Stimulated activated CD4-positive, alpha-beta T cell treated with anti-CD3 and anti-CD28 coated beads, Interleukin-4, amount 100 ng/mL, for 1 hour (primary cell): Measurements from ENCODE around the gene SLC38A10.

Source experiments
- DNase-seq: peaks from one replicate; pipeline ENCODE4 v3.0.0-alpha.2; 2020

Gene SLC38A10

GRCh38 chr17:81251709-81252301, 43.3 kb downstream of the SLC38A10 start:
- DNase-seq = no peak

DNA sequence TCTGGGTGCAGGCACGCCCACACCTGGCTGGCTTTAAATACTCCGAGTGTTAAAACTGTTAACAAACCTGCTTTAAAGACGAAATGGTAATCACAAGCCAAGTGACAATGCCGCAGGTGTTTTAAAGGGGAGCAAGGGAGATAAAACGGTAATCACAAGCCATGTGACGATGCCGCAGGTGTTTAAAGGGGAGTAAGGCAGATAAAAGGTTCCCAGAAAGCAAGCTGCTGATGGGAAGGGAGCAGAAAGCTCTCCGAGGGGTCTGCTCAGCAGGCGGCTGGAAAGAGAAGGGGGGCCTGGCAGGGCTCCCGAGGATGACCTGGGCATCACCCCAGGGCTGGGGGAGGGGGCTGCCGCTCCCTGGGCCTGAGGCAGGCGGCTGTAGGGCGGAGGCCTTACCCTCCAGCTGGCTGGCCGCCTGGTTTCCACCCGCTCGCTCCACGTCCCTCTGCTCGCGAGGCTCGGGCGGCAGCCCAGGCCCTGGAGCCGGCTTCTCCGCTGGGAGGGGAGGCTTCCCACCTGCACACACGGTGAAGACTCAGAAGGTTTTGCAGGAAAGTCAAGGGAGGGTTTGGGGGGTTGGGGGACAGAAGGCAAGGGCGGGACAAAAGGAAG, 43.9 kb downstream of the SLC38A10 start:
- no peak for DNase-seq

DNA sequence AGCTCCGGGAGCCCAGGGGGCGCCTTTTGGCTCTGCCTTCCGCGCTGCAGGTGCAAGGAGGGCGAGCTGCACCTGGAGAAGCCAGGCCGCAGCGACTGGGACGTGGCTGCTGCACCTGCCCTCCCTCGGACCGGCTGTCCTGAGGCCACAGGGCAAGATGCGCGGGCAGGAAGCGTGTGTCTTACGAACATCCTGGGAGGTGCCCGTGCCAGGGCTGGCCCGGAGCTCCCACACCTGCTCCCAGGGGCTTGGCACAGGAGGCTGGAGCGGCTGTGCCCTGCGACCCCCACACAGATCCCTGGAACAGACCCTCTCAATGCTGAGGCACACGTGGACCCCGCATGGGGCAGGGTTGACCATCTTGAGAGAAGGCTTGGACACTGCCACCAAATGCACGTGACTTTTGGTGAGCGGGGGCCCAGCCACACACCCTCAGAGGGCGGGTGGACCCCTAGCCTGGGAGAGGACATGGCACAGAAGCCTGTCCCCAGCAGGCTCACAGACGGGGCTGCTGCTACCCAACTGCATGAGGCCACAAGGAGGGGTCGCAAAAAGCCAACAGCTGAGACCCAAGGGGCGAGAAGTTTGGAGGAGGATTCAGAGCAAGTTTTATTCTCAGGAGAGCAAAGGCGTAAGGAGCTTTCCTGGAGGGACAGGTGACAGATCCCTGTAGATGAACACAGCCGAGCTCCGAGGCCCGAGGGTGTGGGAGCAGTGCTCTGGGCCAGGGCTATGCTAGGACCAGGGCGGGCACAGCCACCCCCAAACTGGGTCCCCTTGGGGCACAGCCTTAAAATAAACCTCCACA, 44.6 kb downstream of the SLC38A10 start:
- DNase-seq = no peak

DNA sequence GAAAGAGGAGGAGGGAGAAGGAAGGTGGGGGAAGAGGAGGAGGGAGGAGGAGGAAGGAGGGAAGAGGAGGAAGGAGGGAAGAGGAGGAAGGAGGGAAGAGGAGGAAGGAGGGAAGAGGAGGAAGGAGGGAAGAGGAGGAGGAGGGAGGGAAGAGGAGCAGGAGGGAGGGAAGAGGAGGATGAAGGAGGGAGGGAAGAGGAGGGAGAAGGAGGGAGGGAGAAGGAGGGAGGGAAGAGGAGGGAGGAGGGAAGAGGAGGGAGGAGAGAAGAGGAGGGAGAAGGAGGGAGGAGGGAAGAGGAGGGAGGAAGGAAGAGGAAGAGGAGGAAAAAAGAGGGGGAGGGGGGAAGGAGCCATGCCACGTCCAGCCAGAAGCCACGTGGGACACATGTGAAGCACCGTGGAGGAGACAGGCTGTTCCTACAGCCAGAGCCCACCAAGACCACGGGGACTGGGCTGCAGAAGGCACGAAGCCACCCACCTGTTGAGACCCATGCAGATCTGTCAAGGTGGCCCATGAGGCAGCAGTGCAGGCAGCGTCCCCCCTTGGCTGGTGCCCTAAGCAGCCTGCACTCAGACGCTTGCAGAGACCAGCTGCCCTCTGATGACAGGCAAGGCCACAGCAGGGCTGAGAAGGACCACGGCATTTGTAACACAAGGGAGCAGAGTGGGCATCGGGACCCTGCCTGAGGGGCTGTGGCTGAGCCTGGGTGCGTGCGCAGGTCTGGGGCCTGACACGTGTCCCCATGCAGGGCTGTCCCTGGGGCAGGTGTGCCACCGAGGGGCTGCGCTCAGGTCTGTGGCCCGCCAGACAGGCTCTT, 45.7 kb downstream of the SLC38A10 start:
- DNase-seq = no peak

DNA sequence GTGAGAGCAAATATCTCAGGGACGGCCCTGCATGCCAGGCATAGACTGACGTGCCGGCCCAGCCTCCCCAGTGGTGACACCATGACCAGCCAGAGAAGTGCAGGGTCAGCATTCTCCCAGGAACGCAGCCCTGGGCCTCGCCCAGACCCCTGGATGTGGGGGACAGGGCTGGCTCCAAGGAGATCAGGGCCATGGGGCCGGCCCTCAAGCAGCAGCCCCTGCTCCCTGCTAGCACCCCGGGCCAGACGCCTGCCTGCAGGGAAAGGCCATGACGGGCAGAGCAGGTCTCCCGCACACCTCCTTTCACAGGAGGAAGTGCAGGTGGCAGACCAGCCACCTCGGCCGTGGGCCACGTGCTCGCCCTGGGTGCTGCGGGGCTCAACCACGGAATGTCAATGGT, 46.5 kb downstream of the SLC38A10 start:
- no peak for DNase-seq

GRCh38 chr17:81247339-81247990, 47.6 kb downstream of the SLC38A10 start:
- no peak for DNase-seq

GRCh38 chr17:81246679-81247338, 48.3 kb downstream of the SLC38A10 start:
- DNase-seq = no peak

GRCh38 chr17:81246343-81246670, 48.8 kb downstream of the SLC38A10 start:
- no peak for DNase-seq

GRCh38 chr17:81245665-81246342, 49.3 kb downstream of the SLC38A10 start:
- no peak for DNase-seq

DNA sequence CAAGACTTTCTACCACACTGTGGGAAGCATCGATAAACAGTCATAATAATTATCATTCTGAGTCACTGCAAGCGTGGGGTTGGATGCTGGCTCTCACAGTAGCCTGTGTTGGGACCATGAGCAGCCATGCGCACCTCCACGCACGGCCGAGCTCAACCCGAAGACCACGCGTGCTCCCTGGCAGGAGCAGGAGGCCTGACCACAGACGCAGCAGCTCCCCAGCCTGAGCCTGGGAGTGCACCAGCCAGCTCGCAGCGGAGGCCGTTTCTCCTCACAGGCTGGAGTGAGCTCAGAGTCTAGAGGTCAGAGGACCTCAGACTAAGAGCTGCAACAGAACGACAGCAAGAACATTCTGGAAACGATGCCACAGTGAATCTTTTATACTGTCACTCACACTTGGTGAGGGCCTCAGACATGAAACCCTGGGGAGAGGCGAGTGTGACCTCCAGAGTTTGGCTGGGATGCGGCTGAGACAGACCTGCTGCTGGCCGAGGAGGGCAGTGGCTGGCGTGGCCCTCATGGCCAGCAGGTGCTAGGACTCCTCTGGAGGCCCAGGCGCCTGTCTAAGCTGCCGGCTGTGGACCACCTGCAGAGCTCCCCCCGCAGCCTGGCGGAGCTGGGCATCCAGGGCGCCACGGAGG, 50.0 kb downstream of the SLC38A10 start:
- no peak for DNase-seq

DNA sequence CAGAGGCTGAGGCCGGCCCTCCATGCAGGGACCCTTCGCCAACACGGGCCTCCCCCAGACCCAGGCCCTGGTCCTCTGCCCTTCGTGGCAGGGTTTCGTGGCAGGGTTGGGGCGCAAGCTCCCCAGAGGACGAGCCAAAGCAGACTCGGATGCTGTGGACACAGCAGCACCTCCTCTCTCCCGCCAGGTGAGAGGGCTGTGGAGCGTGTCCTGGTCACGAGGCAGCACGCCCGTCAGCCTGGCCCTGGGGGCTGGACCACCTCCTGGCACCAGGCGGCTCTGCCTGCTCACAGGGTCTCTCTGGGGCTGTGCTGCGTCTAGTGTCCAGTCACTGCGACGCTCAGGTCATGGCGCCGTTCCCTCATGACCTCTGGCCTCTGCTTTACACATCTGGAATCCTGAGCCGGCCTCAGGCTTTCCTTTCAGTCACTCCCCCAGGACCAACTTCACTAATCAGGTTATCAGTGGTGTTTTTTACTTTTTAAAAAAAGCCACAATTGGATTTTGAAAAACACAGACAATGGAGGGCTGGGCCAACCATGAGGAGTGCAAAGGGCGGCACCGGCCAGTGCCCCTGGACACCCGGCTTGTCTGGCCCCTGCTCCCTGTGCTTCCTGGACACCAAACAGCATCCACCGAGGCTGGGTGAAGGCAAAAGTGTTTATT, 50.6 kb downstream of the SLC38A10 start:
- no peak for DNase-seq

- no peak for DNase-seq
These were observed 51.8 kb downstream of the SLC38A10 start for GRCh38 chr17:81243333-81243664.

GRCh38 chr17:81242421-81243332, 52.4 kb downstream of the SLC38A10 start:
- no peak for DNase-seq

- peak; percentile 68 for DNase-seq
These were observed 53.3 kb downstream of the SLC38A10 start for GRCh38 chr17:81241648-81242420.

- DNase-seq = no peak
These were observed 53.9 kb downstream of the SLC38A10 start for GRCh38 chr17:81241203-81241602.

GRCh38 chr17:81240761-81241160, 54.3 kb downstream of the SLC38A10 start:
- no peak for DNase-seq

DNA sequence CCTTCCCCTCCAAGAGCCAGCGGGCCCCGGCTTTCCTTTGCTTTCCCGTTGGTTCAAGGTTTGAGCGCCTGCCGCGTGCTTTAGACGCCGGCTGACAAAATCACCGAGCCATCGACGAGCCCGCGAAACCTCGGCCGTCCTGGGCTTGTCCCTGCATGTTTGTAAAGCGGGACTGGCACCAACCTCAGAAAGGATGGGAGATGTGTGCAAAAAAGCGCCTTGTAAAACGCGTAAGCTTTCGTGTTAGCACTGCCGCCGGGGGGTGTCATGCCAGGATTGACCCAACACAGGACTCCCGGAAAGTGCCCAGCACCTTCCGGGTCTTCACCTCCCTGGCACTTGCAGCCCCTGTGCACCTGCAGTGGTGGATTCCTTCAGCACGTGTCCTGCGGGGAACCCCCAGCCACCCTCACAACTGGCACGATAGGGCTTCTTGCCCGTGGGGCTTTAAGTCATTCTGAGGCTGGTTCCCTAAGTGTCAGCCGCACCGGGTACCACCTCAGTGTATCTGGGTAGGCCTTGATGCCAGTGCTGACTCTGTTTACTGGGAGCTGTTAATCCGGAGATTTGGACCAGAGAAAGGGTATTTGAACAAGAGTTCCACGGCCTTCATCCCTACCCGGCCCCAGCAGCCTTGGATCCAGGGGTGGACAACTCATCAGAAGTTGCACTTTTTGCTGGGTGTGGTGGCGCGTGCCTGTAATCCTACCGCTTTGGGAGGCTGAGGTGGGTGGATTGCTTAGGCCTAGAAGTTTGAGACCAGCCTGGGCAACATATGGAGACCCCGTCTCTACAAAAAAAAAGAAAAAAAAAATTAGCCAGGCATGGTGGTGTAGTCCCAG, 55.2 kb downstream of the SLC38A10 start:
- peak; percentile 66 for DNase-seq
